Right lobe of liver (tissue), 4 donors: ENCODE measurements around the gene BET1.

Experiments
- CTCF ChIP-seq, 4 donors: fragments of 200-600 bp in 3 of 4; fragments of 450-650 bp in 1 of 4; IDR thresholded peaks; one replicate each; pipeline versions ENCODE4 v1.5.1 to v1.8.0; 2016 to 2022; ENCODE audit warnings: antibody characterized with exemption in 4 of 4, mild to moderate bottlenecking in 2 of 4
- POLR2A ChIP-seq: fragments of 450-650 bp; IDR thresholded peaks from one replicate; pipeline ENCODE4 v1.6.1; 2017; ENCODE audit warnings: antibody characterized with exemption, mild to moderate bottlenecking
- donor health status: DM: no; HTN: no; CAD: no.
- donor health status: DM: no; HTN: no; CAD: no.
- donor health status: DM: no; HTN: yes; CAD: no.

- peak; percentile 47 for TF ChIP-seq POLR2A
- no peak for TF ChIP-seq CTCF (IDR thresholded peaks at IDR 0.05)
Measured at GRCh38 chr7:94004024-94004951, at the start of gene BET1.
